Astrocyte of the cerebellum (primary cell): ENCODE measurements around the gene TBC1D22A.

Experiments
- DNase-seq: peaks from one replicate; pipeline ENCODE4 v3.0.0-alpha.2; 2011; ENCODE audit warnings: low read depth
- H3K4me3 ChIP-seq: 2 replicates; pipeline ENCODE4 v1.5.1; 2011; ENCODE audit warnings: mild to moderate bottlenecking, low read depth, low read length, moderate library complexity
- in situ Hi-C: cut with HindIII; loops from 2 replicates; pipeline ENCODE4 v1.10.0; 2017; ENCODE audit warnings: low sequenced_read_pairs
- TF ChIP-seq, protein P1 (sequence below): IDR thresholded peaks from 2 replicates; pipeline ENCODE4 v1.5.1; 2012; ENCODE audit warnings: low read length, low read depth, moderate library complexity, mild to moderate bottlenecking; ENCODE audit errors: missing control alignments

The TBC1D22A gene

DNA sequence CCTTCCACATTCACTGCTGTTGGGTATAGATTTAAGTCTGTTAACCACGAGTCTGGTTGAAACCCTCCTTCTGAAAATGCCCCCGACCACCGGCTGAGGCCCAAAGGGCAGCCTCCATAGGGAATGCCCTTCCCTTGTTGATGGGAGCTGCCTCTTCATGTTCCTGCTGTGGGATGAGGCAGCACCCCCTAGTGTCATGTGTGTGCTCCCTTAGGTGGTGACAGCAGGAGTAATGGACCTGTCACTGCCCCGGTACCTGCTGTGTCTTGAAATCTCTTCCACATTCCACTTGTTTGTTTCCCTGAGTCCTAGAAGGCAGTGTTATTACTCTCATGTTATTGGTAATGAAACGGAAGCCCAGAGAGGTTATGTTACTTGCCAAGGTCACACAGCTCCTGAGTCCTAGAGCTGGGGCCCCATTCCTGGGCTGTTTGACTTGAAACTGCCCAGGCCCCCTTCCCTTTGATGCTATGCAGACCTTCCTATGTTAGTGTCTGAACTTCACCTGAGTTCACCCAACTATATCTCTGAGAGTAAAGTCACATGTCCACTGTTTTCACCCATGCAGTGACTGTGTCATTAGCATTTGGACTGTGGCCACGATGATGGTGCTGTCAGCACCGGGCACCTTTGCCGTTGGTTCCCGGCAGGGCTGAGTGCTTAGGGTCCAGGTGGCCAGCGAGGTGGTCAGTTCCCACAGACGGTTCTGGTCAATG, 234.3 kb downstream of the TBC1D22A start:
- in situ Hi-C loops, result no loop called here
- TF ChIP-seq, protein P1, sequence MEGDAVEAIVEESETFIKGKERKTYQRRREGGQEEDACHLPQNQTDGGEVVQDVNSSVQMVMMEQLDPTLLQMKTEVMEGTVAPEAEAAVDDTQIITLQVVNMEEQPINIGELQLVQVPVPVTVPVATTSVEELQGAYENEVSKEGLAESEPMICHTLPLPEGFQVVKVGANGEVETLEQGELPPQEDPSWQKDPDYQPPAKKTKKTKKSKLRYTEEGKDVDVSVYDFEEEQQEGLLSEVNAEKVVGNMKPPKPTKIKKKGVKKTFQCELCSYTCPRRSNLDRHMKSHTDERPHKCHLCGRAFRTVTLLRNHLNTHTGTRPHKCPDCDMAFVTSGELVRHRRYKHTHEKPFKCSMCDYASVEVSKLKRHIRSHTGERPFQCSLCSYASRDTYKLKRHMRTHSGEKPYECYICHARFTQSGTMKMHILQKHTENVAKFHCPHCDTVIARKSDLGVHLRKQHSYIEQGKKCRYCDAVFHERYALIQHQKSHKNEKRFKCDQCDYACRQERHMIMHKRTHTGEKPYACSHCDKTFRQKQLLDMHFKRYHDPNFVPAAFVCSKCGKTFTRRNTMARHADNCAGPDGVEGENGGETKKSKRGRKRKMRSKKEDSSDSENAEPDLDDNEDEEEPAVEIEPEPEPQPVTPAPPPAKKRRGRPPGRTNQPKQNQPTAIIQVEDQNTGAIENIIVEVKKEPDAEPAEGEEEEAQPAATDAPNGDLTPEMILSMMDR, result peak; percentile 13
- DNase-seq, result no peak
- H3K4me3 ChIP-seq, result no peak overlapping the region

DNA sequence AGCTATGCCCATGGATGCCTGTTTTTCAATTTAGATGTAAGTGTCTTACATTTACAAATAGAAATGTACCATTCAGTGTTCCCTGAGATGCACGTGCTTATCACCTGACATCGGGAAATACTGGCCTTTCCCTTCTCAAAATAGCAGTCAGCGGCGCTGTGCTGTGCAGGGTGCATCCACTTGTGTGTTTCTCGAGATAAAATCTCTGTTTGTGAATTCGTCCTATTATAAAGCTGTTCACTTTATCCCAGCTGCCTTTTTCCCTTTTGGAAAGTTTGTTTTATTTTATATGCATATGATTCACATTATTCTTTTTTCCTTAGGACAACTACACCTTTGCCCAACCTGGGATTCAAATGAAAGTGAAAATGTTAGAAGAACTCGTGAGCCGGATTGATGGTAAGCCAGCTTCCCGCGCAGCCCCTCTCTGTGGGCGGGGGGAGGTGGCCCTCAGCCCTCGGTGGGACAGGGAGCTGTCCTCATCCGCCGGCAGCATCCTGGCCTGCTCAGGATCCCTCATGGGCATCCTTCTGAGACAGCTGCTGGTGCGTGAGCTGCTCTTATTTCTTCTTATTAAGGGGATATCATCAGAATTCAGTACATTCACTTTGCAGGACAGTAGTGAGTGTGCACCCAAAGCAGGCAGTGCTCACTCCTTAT, 235.0 kb downstream of the TBC1D22A start:
- no peak for DNase-seq
- TF ChIP-seq, protein P1, result no peak
- in situ Hi-C loops, result no loop called here

DNA sequence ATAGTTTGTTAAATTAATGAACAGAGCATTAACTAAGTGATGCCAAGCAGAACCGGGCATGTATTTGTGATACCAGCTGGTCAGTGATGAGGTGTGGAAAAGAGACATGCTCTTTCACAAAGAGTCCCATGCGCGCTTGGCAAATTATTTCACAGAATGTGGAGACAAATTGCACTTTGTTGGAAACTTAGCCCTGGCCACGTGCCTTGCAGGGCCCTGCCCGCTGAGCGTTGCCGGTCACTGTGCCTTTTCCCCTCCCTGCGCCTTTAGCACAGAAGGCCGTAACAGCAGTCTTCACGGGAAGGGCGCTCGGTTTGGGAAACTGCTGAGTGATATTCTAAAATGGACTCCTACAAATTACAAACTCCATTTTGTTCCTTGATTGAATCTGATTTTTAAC, 235.9 kb downstream of the TBC1D22A start:
- no peak overlapping the region for H3K4me3 ChIP-seq
- in situ Hi-C loops, result no loop called here
- TF ChIP-seq, protein P1, result no peak
- no peak for DNase-seq

More for the DNA sequence above, 235.0 kb downstream of the TBC1D22A start:
- no peak overlapping the region for H3K4me3 ChIP-seq

DNA sequence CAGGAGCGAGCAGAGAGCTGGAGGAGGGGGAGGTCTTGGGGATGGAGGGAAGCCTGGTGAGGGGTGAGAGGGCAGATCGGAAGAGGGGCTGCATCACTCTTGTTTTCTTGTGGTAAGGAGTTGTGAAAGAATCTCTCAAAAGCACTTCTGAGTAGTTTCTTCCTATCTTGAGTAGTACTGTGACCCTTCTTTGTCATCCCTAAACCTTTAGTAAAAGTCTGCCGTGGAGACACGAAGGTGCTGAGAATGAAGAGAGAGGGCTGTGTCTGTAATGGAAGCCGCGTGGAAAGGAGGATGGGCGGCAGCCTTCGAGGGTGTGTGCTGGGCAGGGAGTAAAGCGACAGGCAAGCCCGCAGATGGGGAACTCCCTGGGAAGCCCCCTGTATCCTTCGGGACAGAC, 237.8 kb downstream of the TBC1D22A start:
- H3K4me3 ChIP-seq, result no peak overlapping the region
- TF ChIP-seq, protein P1, result no peak
- DNase-seq, result no peak
- in situ Hi-C loops, result no loop called here

DNA sequence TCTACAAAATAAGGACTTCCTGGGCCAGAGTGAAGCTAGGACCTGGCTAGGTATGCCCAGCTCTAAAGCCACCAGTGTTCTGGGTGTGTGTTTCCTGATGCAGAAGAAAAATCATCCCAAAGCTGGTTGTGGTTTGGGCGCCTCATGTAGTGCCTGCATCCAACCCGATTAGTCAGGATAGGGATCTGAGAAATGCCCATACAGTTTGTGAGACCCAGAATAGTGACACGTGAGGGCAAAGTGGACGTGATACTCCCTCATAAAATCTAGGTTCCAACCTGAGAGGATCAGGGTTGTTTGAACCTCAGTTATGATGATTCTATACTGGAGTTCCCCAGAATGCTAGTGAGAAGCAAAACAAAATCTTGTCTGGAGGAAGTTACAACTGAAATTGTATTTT, 238.4 kb downstream of the TBC1D22A start:
- no peak for DNase-seq
- no peak overlapping the region for H3K4me3 ChIP-seq
- TF ChIP-seq, protein P1, result no peak
- in situ Hi-C loops, result no loop called here

DNA sequence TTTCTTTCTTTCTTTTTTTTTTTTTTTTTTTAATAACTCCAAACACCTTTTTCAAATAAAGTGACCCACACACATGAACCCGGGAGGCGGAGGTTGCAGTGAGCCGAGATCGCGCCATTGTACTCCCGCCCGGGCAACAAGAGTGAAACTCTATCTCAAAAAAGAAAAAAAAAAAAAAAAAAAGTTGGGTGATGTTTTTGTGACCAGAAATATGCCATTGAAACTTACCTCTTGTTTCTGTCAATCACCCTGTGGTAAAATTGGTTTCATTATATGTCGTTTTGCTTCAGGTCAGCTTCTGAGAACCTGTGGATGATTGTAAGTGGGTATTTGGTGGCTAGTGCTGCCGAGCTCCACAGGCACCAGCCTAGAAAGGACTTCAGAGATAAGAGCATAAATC, 238.8 kb downstream of the TBC1D22A start:
- TF ChIP-seq, protein P1, result no peak
- in situ Hi-C loops, result no loop called here
- no peak for DNase-seq
- no peak overlapping the region for H3K4me3 ChIP-seq
